Brain microvascular endothelial cell (primary cell): ENCODE results near the gene MRPL21.

Experiments
- DNase-seq: peaks from one replicate; pipeline ENCODE4 v3.0.0-alpha.2; 2020
- H3K27ac ChIP-seq: fragments of 250-450 bp; sonication (Bioruptor Pico); 2 replicates; pipeline ENCODE4 v1.5.1; 2020; ENCODE audit warnings: mild to moderate bottlenecking, moderate library complexity
- H3K27me3 ChIP-seq: fragments of 250-450 bp; sonication (Bioruptor Pico); replicated peaks from 2 replicates; pipeline ENCODE4 v1.5.1; 2020; ENCODE audit warnings: mild to moderate bottlenecking
- H3K36me3 ChIP-seq: fragments of 250-450 bp; sonication (Bioruptor Pico); replicated peaks from 2 replicates; pipeline ENCODE4 v1.5.1; 2020; ENCODE audit warnings: mild to moderate bottlenecking
- H3K4me3 ChIP-seq: 2 replicates; pipeline ENCODE4 v1.5.1; 2011; ENCODE audit warnings: low read depth, mild to moderate bottlenecking, control low read depth, low read length, moderate library complexity
- CTCF ChIP-seq: IDR thresholded peaks from 2 replicates; pipeline ENCODE4 v1.5.1; 2011; ENCODE audit warnings: low read depth, mild to moderate bottlenecking, moderate library complexity, low read length, control low read depth, inconsistent platforms; ENCODE audit errors: missing control alignments
- in situ Hi-C: cut with HindIII; loops from 2 replicates; pipeline ENCODE4 v1.10.0; 2017; ENCODE audit warnings: low sequenced_read_pairs, low pct_ligation_motif_present

The MRPL21 gene

GRCh38 chr11:68947151-68947550 is 43.5 kb upstream of the MRPL21 start:
- in situ Hi-C loops, result no loop called here
- Histone ChIP-seq H3K36me3 (no peaks in the 10 kb centered on the region), H3K27ac (no peak overlapping the region), H3K27me3 (no peaks in the 10 kb centered on the region), H3K4me3 (no peak overlapping the region)
- TF ChIP-seq CTCF, result no peak
- DNase-seq, result no peak

- peak; percentile 72 for DNase-seq
- Histone ChIP-seq H3K27ac (peak overlapping the region; percentile 63), H3K36me3 (no peaks in the 10 kb centered on the region), H3K4me3 (no peak overlapping the region), H3K27me3 (no peaks in the 10 kb centered on the region)
- in situ Hi-C loops, result no loop called here
- no peak for TF ChIP-seq CTCF
These were observed 42.9 kb upstream of the MRPL21 start for GRCh38 chr11:68946416-68947090.

- Histone ChIP-seq H3K27ac (no peak overlapping the region), H3K36me3 (peaks cover 10% of the 10 kb centered on the region), H3K4me3 (no peak overlapping the region), H3K27me3 (no peaks in the 10 kb centered on the region)
- in situ Hi-C loops, result no loop called here
- no peak for DNase-seq
- no peak for TF ChIP-seq CTCF
These were observed 39.2 kb upstream of the MRPL21 start for GRCh38 chr11:68942751-68943271.

GRCh38 chr11:68942095-68942620 is 38.5 kb upstream of the MRPL21 start:
- Histone ChIP-seq H3K36me3 (peaks cover 15% of the 10 kb centered on the region), H3K27me3 (no peaks in the 10 kb centered on the region), H3K27ac (no peak overlapping the region), H3K4me3 (no peak overlapping the region)
- in situ Hi-C loops, result no loop called here
- DNase-seq, result no peak
- no peak for TF ChIP-seq CTCF

GRCh38 chr11:68941324-68942094 is 37.9 kb upstream of the MRPL21 start:
- Histone ChIP-seq H3K36me3 (peaks cover 20% of the 10 kb centered on the region), H3K27ac (no peak overlapping the region), H3K27me3 (no peaks in the 10 kb centered on the region), H3K4me3 (no peak overlapping the region)
- no peak for TF ChIP-seq CTCF
- in situ Hi-C loops, result no loop called here
- DNase-seq, result no peak
